ENCODE results near the gene SPINK1. TPM values are rescaled to one million over a fixed set of nuclear protein-coding genes. Genes with fewer than 3 reads are reported as not detected.

SPINK1 gene
- total RNA-seq: not detected
- long read RNA-seq: 0 reads

DNA sequence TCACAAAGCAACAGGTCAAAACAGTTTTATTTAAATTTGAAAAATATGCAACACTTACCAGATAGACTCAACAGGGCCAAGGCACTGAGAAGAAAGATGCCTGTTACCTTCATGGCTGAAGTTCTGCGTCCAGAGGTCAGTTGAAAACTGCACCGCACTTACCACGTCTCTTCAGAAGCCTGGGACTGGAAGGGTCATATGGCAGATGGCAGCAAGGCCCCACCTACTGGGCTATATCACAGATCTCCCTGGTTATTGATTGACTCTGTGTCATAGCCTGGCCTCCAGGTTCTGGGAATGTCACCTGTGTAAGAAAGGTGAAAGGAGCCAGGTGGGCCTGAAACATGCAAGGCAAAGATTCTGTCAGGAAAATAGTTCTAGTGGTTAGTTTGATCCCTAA is at the start of gene SPINK1:
Gene SPINK1 (minus strand): TSS at position 207 of the 400 bp plus-strand sequence. CDS start 94 bp downstream, at position 113.
- intact Hi-C loops (cut with DNase I): no loop called here
- DNase-seq: no peak
- H3K27ac ChIP-seq: no peak within 1 kb of the TSS
- no peak within 1 kb of the TSS for H3K4me3 ChIP-seq
- ATAC-seq: no peak
- H3K4me1 ChIP-seq: no peaks in the 10 kb centered on the region
- no peaks in the 10 kb centered on the region for H3K36me3 ChIP-seq
- H3K9me3 ChIP-seq: no peaks in the 10 kb centered on the region
- H3K27me3 ChIP-seq (ENCODE audit: low read depth): no peaks in the 10 kb centered on the region
- TF ChIP-seq, protein P1, sequence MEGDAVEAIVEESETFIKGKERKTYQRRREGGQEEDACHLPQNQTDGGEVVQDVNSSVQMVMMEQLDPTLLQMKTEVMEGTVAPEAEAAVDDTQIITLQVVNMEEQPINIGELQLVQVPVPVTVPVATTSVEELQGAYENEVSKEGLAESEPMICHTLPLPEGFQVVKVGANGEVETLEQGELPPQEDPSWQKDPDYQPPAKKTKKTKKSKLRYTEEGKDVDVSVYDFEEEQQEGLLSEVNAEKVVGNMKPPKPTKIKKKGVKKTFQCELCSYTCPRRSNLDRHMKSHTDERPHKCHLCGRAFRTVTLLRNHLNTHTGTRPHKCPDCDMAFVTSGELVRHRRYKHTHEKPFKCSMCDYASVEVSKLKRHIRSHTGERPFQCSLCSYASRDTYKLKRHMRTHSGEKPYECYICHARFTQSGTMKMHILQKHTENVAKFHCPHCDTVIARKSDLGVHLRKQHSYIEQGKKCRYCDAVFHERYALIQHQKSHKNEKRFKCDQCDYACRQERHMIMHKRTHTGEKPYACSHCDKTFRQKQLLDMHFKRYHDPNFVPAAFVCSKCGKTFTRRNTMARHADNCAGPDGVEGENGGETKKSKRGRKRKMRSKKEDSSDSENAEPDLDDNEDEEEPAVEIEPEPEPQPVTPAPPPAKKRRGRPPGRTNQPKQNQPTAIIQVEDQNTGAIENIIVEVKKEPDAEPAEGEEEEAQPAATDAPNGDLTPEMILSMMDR (IDR thresholded peaks at IDR 0.05): no peak

GRCh38 chr5:147880487-147880886 is 49.0 kb upstream of the SPINK1 start:
- TF ChIP-seq, protein P1 (IDR thresholded peaks at IDR 0.05): no peak
- Histone ChIP-seq H3K27ac (no peak overlapping the region), H3K9me3 (no peaks in the 10 kb centered on the region), H3K27me3 (ENCODE audit: low read depth) (no peaks in the 10 kb centered on the region), H3K36me3 (no peaks in the 10 kb centered on the region), H3K4me1 (no peaks in the 10 kb centered on the region), H3K4me3 (peak overlapping the region; percentile 27)
- DNase-seq (no peak), ATAC-seq (peak in 1 of 2 donors; percentile 17)
- intact Hi-C loops (cut with DNase I): loop anchor here (10.0 kb wide), 1 partner anchor 54 kb away; no protein-coding TSS in a partner anchor

GRCh38 chr5:147879784-147880183 is 48.3 kb upstream of the SPINK1 start:
- H3K9me3 ChIP-seq: no peaks in the 10 kb centered on the region
- no peak for DNase-seq
- TF ChIP-seq, protein P1 (IDR thresholded peaks at IDR 0.05): no peak
- peak overlapping the region; percentile 27 for H3K4me3 ChIP-seq
- no peaks in the 10 kb centered on the region for H3K4me1 ChIP-seq
- ATAC-seq: no peak
- intact Hi-C loops (cut with DNase I): loop anchor here (10.0 kb wide), 1 partner anchor 55 kb away; no protein-coding TSS in a partner anchor
- H3K27me3 ChIP-seq (ENCODE audit: low read depth): no peaks in the 10 kb centered on the region
- no peak overlapping the region for H3K27ac ChIP-seq
- no peaks in the 10 kb centered on the region for H3K36me3 ChIP-seq

DNA sequence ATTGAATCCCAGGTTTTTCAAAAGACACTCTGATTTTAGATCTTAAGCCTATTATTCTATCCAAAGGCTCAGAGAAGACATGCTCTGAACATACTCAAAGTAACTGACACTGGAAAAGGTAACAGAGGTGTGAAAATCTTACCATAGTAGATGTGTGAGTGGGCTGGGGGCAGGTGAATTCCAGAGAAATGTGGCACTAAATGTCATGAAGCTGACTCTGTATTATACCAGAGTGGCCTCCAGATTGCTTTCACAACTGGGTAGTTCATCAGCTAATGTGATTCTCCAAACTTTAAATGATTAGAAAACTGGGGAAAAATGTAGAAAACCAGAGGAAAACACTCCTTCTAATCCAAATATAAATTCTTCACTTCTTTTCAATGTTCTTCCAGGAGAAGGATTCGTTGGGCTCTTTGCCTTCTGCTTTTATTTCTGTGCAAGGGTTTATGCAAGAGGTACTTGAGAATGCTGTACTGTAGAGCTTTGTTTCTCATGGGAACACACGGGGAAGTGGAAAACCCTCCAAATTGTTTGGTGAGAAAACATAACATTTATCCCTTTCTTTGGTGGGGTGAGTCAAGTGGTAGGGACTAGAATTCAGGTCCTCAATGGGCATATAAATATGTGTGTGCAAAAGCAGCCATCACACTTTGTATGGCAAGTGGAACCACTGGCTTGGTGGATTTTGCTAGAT is 46.7 kb upstream of the SPINK1 start, which contains the start of gene SCGB3A2:
Gene SCGB3A2 (plus strand): TSS at position 646 of the 694 bp plus-strand sequence. CDS start 93 bp downstream, outside the sequence.
- DNase-seq (no peak), ATAC-seq (peak; percentile 42 to 74)
- H3K27ac ChIP-seq: no peak within 1 kb of the TSS
- H3K9me3 ChIP-seq: no peaks in the 10 kb centered on the region
- TF ChIP-seq, protein P1 (IDR thresholded peaks at IDR 0.05): no peak
- H3K4me3 ChIP-seq: peak within 1 kb of the TSS; percentile 27
- H3K4me1 ChIP-seq: no peaks in the 10 kb centered on the region
- no peaks in the 10 kb centered on the region for H3K36me3 ChIP-seq
- H3K27me3 ChIP-seq (ENCODE audit: low read depth): no peaks in the 10 kb centered on the region
- intact Hi-C loops (cut with DNase I): no loop called here

DNA sequence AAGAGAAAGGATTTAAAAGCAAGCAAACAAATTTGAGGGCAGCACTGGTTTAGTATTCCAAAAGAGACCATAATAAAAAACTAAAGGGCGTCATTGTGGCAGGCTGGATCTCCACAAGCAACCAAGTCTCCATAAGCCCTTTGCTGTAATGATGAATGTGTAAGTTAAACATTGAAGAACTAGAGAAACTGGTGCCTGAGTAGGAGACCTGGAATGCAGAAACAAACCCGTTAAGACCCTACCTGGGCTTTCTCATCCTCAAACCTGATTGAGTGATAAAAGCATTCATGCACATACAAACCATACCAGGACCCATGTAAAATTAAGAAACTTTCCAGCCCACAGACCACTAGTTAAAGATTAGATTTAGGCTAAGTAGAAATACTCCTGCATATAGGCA is 45.2 kb upstream of the SPINK1 start:
- no peaks in the 10 kb centered on the region for H3K27me3 ChIP-seq (ENCODE audit: low read depth)
- H3K4me3 ChIP-seq: no peak overlapping the region
- no peak for ATAC-seq
- no peaks in the 10 kb centered on the region for H3K36me3 ChIP-seq
- no peak for DNase-seq
- H3K27ac ChIP-seq: no peak overlapping the region
- TF ChIP-seq, protein P1 (IDR thresholded peaks at IDR 0.05): no peak
- intact Hi-C loops (cut with DNase I): no loop called here
- no peaks in the 10 kb centered on the region for H3K4me1 ChIP-seq
- no peaks in the 10 kb centered on the region for H3K9me3 ChIP-seq

All from lower lobe of right lung (tissue), 2 donors.